Spleen (tissue), 7 donors: ENCODE data around the gene ADGRL3.

Experiments
- CTCF ChIP-seq, 11 experiments: fragments of 200-600 bp in 7 of 11; fragments of 450-650 bp in 4 of 11; sonication (generic) in 4 of 11; IDR thresholded peaks in 8 of 11; conservative IDR thresholded peaks in 3 of 11; 1 replicate in 7 of 11; 2 replicates in 4 of 11; pipeline versions ENCODE4 v1.4.0 to v1.8.0; 2016 to 2021; ENCODE audit warnings: antibody characterized with exemption in 11 of 11, inconsistent platforms in 4 of 11, mild to moderate bottlenecking in 1 of 11
- POLR2A ChIP-seq, 3 donors: fragments of 450-650 bp; IDR thresholded peaks; one replicate each; pipeline ENCODE4 v1.5.1; 2017; ENCODE audit warnings: antibody characterized with exemption in 3 of 3, mild to moderate bottlenecking in 1 of 3
- POLR2AphosphoS5 ChIP-seq, 3 donors: sonication (generic); formaldehyde crosslinking; IDR thresholded peaks; one replicate each; pipeline ENCODE4 v1.5.1; 2017; ENCODE audit warnings: antibody characterized with exemption in 3 of 3
- donor health status: DM: no; HTN: no; CAD: no; lungs with moderate emphysema.
- donor health status: DM: no; HTN: no; CAD: no.
- donor health status: DM: no; HTN: no; CAD: no.

- TF ChIP-seq CTCF (IDR thresholded peaks at IDR 0.05 in 8 of 11, conservative IDR thresholded peaks at IDR 0.05 in 3 of 11) (no peak), POLR2A (IDR thresholded peaks at IDR 0.05) (no peak), POLR2AphosphoS5 (IDR thresholded peaks at IDR 0.05) (no peak)
Measured at GRCh38 chr4:61493041-61493440, 292.9 kb downstream of the ADGRL3 start.
